GM12878 (cell line): ENCODE data around the gene B4GALT1.

ENCODE experiments used
- EP300 ChIP-seq, 2 experiments: fragments of 150-350 bp in 1 of 2; IDR thresholded peaks; 2 replicates each; pipeline ENCODE4 v1.6.1; 2011 to 2012; ENCODE audit warnings: low read depth in 2 of 2, low read length in 2 of 2, borderline replicate concordance in 1 of 2, improper control_type of control experiment in 1 of 2, inconsistent platforms in 1 of 2; ENCODE audit not compliant: control insufficient read depth in 1 of 2
- ETV6 ChIP-seq, 2 experiments: fragments of 450-650 bp in 1 of 2; IDR thresholded peaks in 1 of 2; conservative IDR thresholded peaks in 1 of 2; 2 replicates each; pipeline ENCODE4 v1.6.1; 2014; ENCODE audit warnings: antibody characterized with exemption in 1 of 2, borderline replicate concordance in 1 of 2, low read depth in 1 of 2, mild to moderate bottlenecking in 1 of 2, moderate library complexity in 1 of 2
- EZH2 ChIP-seq: IDR thresholded peaks from 2 replicates; pipeline ENCODE4 v1.6.1; 2012; ENCODE audit warnings: low read depth, mild to moderate bottlenecking, control low read depth, inconsistent platforms, low read length, borderline replicate concordance; ENCODE audit not compliant: control insufficient read depth
- FOS ChIP-seq: IDR thresholded peaks from 3 replicates; pipeline ENCODE4 v1.6.1; 2011; ENCODE audit warnings: borderline replicate concordance; ENCODE audit not compliant: insufficient read length; ENCODE audit errors: extremely low read depth
- POLR2A ChIP-seq: IDR thresholded peaks from 2 replicates; pipeline ENCODE4 v1.6.1; 2011; ENCODE audit warnings: low read depth, mild to moderate bottlenecking, low read length
- POLR2AphosphoS2 ChIP-seq: IDR thresholded peaks from 2 replicates; pipeline ENCODE4 v1.6.1; 2011; ENCODE audit warnings: low read depth, mild to moderate bottlenecking, low read length, improper control_type of control experiment, moderate library complexity
- POLR2AphosphoS5 ChIP-seq: IDR thresholded peaks from 2 replicates; pipeline ENCODE4 v1.6.1; 2011; ENCODE audit warnings: mild to moderate bottlenecking, low read length, inconsistent platforms
- TCF12 ChIP-seq: IDR thresholded peaks from 2 replicates; pipeline ENCODE4 v1.6.1; 2011; ENCODE audit warnings: low read depth, mild to moderate bottlenecking, low read length
- TF ChIP-seq, protein P1 (sequence below): fragments of 450-650 bp; IDR thresholded peaks from 2 replicates; pipeline ENCODE4 v1.6.1; 2016; ENCODE audit warnings: mild to moderate bottlenecking
- TF ChIP-seq, protein P2 (sequence below): fragments of 450-650 bp; IDR thresholded peaks from 2 replicates; pipeline ENCODE4 v1.6.1; 2017; ENCODE audit warnings: antibody characterized with exemption, mild to moderate bottlenecking, moderate library complexity
- TF ChIP-seq, protein P3 (sequence below): IDR thresholded peaks from 2 replicates; pipeline ENCODE4 v1.6.1; 2012; ENCODE audit warnings: low read depth, low read length, improper control_type of control experiment
- TF ChIP-seq, protein P4 (sequence below), 3 experiments: IDR thresholded peaks in 2 of 3; conservative IDR thresholded peaks in 1 of 3; 2 replicates each; pipeline ENCODE4 v1.5.1; 2011; ENCODE audit warnings: low read depth in 3 of 3, low read length in 3 of 3, mild to moderate bottlenecking in 3 of 3, control low read depth in 2 of 3, moderate library complexity in 2 of 3, inconsistent platforms in 1 of 3, mixed read lengths in 1 of 3; ENCODE audit not compliant: control insufficient read depth in 2 of 3, insufficient read depth in 1 of 3; ENCODE audit errors: extremely low read depth in 1 of 3

DNA sequence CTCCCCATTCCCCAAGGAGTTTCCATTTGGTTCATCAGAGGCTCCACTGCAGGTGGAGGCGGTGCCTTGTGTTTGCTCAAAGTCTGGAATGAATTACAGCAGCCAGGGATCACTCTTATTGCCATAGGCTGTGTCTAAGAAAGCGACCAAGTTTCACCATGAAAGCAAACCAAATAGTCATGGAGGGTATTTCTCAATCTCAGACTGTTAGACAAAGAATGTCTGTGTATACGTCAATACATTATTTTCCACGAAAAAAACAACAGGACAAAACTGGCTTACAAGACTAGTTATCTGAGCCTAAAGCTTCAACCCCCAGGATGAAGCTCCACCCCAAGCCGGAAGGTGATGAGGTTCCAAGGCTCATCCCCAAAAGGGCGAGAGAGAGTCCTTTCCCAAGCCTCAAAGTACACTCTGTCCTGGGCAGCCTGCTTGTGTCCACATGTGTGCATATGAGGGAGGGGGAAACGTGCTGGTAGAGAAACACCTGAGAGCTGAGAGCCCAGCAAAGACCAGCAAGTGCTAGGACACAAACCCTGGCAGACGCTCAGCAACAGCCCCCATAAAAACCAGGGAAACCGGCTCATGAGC is 4.3 kb downstream of the B4GALT1 start:
- TF ChIP-seq EP300 (IDR thresholded peaks at IDR 0.05; ENCODE audit: borderline replicate concordance in 1 of 2, control insufficient read depth in 1 of 2, low read depth in 2 of 2, low read length in 2 of 2): no peak
- no peak for TF ChIP-seq ETV6 (conservative IDR thresholded peaks at IDR 0.05 in 1 of 2, IDR thresholded peaks at IDR 0.05 in 1 of 2; ENCODE audit: borderline replicate concordance in 1 of 2, low read depth in 1 of 2)
- no peak for TF ChIP-seq POLR2A
- no peak for TF ChIP-seq EZH2
- TF ChIP-seq, protein P1, sequence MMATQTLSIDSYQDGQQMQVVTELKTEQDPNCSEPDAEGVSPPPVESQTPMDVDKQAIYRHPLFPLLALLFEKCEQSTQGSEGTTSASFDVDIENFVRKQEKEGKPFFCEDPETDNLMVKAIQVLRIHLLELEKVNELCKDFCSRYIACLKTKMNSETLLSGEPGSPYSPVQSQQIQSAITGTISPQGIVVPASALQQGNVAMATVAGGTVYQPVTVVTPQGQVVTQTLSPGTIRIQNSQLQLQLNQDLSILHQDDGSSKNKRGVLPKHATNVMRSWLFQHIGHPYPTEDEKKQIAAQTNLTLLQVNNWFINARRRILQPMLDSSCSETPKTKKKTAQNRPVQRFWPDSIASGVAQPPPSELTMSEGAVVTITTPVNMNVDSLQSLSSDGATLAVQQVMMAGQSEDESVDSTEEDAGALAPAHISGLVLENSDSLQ: no peak
- TF ChIP-seq FOS: no peak
- no peak for TF ChIP-seq POLR2AphosphoS5
- TF ChIP-seq, protein P2, sequence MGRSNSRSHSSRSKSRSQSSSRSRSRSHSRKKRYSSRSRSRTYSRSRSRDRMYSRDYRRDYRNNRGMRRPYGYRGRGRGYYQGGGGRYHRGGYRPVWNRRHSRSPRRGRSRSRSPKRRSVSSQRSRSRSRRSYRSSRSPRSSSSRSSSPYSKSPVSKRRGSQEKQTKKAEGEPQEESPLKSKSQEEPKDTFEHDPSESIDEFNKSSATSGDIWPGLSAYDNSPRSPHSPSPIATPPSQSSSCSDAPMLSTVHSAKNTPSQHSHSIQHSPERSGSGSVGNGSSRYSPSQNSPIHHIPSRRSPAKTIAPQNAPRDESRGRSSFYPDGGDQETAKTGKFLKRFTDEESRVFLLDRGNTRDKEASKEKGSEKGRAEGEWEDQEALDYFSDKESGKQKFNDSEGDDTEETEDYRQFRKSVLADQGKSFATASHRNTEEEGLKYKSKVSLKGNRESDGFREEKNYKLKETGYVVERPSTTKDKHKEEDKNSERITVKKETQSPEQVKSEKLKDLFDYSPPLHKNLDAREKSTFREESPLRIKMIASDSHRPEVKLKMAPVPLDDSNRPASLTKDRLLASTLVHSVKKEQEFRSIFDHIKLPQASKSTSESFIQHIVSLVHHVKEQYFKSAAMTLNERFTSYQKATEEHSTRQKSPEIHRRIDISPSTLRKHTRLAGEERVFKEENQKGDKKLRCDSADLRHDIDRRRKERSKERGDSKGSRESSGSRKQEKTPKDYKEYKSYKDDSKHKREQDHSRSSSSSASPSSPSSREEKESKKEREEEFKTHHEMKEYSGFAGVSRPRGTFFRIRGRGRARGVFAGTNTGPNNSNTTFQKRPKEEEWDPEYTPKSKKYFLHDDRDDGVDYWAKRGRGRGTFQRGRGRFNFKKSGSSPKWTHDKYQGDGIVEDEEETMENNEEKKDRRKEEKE: no peak
- TF ChIP-seq, protein P3, sequence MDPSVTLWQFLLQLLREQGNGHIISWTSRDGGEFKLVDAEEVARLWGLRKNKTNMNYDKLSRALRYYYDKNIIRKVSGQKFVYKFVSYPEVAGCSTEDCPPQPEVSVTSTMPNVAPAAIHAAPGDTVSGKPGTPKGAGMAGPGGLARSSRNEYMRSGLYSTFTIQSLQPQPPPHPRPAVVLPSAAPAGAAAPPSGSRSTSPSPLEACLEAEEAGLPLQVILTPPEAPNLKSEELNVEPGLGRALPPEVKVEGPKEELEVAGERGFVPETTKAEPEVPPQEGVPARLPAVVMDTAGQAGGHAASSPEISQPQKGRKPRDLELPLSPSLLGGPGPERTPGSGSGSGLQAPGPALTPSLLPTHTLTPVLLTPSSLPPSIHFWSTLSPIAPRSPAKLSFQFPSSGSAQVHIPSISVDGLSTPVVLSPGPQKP: no peak
- no peak for TF ChIP-seq TCF12
- TF ChIP-seq POLR2AphosphoS2: no peak
- TF ChIP-seq, protein P4, sequence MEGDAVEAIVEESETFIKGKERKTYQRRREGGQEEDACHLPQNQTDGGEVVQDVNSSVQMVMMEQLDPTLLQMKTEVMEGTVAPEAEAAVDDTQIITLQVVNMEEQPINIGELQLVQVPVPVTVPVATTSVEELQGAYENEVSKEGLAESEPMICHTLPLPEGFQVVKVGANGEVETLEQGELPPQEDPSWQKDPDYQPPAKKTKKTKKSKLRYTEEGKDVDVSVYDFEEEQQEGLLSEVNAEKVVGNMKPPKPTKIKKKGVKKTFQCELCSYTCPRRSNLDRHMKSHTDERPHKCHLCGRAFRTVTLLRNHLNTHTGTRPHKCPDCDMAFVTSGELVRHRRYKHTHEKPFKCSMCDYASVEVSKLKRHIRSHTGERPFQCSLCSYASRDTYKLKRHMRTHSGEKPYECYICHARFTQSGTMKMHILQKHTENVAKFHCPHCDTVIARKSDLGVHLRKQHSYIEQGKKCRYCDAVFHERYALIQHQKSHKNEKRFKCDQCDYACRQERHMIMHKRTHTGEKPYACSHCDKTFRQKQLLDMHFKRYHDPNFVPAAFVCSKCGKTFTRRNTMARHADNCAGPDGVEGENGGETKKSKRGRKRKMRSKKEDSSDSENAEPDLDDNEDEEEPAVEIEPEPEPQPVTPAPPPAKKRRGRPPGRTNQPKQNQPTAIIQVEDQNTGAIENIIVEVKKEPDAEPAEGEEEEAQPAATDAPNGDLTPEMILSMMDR (IDR thresholded peaks at IDR 0.05 in 2 of 3, conservative IDR thresholded peaks at IDR 0.05 in 1 of 3; ENCODE audit: control insufficient read depth in 2 of 3, extremely low read depth in 1 of 3, insufficient read depth in 1 of 3, low read depth in 3 of 3, low read length in 3 of 3): no peak
